Fibroblast of the aortic adventitia (primary cell): ENCODE results near the gene HPX. TPM values are rescaled to one million over a fixed set of nuclear protein-coding genes. Genes with fewer than 3 reads are reported as not detected.

Experiments used
- DNase-seq: peaks from one replicate; pipeline ENCODE4 v3.0.0-alpha.2; 2010; ENCODE audit warnings: low read depth
- H3K4me3 ChIP-seq: 2 replicates; pipeline ENCODE4 v1.5.1; 2011; ENCODE audit warnings: low read depth, mild to moderate bottlenecking, control low read depth, low read length, moderate library complexity
- total RNA-seq: library from RNA; depleted of rRNA; stranded (reverse); fragments of >200 nt; gene quantifications from 2 replicates; pipeline ENCODE4 v1.2.3, GENCODE V29; 2012; ENCODE audit warnings: low replicate concordance
- TF ChIP-seq, protein P1 (sequence below): IDR thresholded peaks from 2 replicates; pipeline ENCODE4 v1.5.1; 2011; ENCODE audit warnings: mild to moderate bottlenecking, low read length, control low read depth, inconsistent platforms; ENCODE audit not compliant: insufficient read depth

The HPX gene
- total RNA-seq, 1 donor: 1.2 TPM

GRCh38 chr11:6387811-6388599, 52.8 kb downstream of the HPX start:
- no peak overlapping the region for H3K4me3 ChIP-seq
- peak; percentile 65 for DNase-seq
- TF ChIP-seq, protein P1, sequence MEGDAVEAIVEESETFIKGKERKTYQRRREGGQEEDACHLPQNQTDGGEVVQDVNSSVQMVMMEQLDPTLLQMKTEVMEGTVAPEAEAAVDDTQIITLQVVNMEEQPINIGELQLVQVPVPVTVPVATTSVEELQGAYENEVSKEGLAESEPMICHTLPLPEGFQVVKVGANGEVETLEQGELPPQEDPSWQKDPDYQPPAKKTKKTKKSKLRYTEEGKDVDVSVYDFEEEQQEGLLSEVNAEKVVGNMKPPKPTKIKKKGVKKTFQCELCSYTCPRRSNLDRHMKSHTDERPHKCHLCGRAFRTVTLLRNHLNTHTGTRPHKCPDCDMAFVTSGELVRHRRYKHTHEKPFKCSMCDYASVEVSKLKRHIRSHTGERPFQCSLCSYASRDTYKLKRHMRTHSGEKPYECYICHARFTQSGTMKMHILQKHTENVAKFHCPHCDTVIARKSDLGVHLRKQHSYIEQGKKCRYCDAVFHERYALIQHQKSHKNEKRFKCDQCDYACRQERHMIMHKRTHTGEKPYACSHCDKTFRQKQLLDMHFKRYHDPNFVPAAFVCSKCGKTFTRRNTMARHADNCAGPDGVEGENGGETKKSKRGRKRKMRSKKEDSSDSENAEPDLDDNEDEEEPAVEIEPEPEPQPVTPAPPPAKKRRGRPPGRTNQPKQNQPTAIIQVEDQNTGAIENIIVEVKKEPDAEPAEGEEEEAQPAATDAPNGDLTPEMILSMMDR: no peak

DNA sequence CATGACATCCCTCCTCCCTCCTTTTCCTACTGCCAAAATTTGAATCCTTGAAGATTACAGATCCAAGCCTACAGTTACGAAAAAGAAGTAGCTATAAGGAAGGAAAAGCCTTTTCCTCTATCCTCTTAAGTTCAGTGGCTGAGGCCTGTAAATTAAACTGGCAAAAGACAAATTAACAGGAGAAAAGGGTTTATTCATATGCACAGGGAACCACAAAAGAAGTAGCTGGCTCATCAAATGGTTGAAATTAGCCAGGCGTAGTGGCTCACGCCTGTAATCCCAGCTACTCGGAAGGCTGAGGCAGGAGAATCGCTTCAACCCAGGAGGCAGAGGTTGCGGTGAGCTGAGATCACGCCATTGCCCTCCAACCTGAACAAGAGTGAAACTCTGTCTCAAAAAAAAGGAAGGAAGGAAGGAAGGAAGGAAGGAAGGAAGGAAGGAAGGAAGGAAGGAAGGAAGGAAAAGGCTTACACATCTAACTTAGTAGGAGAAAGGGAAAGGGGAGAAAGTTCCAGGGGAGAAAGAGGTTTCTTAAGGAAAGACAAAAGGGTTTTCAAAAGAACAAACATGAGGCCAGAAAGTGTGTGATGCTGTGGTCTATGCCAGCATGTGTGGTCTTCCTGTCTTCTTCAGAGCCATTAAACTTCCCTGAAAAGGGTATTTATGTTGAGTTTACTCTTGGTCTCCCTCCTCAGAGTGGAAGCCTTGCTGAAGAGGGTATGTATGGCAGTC, 55.6 kb downstream of the HPX start:
- TF ChIP-seq, protein P1: no peak
- no peak for DNase-seq
- no peak overlapping the region for H3K4me3 ChIP-seq

Other genes starting within 250 kb of the HPX start
- gene OR52W1, start 241.8 kb downstream of the HPX start, total RNA-seq: not detected in 2 replicates
- not detected in 2 replicates for gene C11orf42, start 235.4 kb downstream of the HPX start, total RNA-seq
- 6.4 and 15.6 TPM in 2 replicates for gene FHIP1B, start 206.4 kb downstream of the HPX start, total RNA-seq
- gene CNGA4, start 201.9 kb downstream of the HPX start, total RNA-seq: not detected in 2 replicates
- not detected in 2 replicates for gene CCKBR, start 181.1 kb downstream of the HPX start, total RNA-seq
- 323 and 888 TPM in 2 replicates for gene CAVIN3, start 120.5 kb downstream of the HPX start, total RNA-seq
- 44.8 and 63.9 TPM in 2 replicates for gene SMPD1, start 50.5 kb downstream of the HPX start, total RNA-seq
- 41.8 and 52.4 TPM in 2 replicates for gene APBB1, start 21.9 kb downstream of the HPX start, total RNA-seq
- 18.9 and 23.8 TPM in 2 replicates for gene TRIM3, start 33.0 kb upstream of the HPX start, total RNA-seq
- 45.7 and 49.1 TPM in 2 replicates for gene ARFIP2, start 40.3 kb upstream of the HPX start, total RNA-seq
- 30.1 and 41.8 TPM in 2 replicates for gene TIMM10B, start 40.5 kb upstream of the HPX start, total RNA-seq
- gene DNHD1, start 56.3 kb upstream of the HPX start, total RNA-seq: 6.7 and 8.2 TPM in 2 replicates
- gene RRP8, start 162.6 kb upstream of the HPX start, total RNA-seq: 8.2 and 10.2 TPM in 2 replicates
- 115 and 145 TPM in 2 replicates for gene ILK, start 162.8 kb upstream of the HPX start, total RNA-seq
- gene TAF10, start 171.2 kb upstream of the HPX start, total RNA-seq: 46.3 and 101 TPM in 2 replicates
- gene TPP1, start 178.4 kb upstream of the HPX start, total RNA-seq: 49.3 and 60.2 TPM in 2 replicates
- gene DCHS1, start 214.8 kb upstream of the HPX start, total RNA-seq: 5.2 and 19.0 TPM in 2 replicates
- 26.6 and 49.1 TPM in 2 replicates for gene MRPL17, start 242.4 kb upstream of the HPX start, total RNA-seq